ENCODE measurements around the gene KPNA2.
"Not testable (repeated sequence)": the region's sequence is repeated elsewhere in the genome, so short reads cannot be mapped to it uniquely, and the experiment has no call there.

The KPNA2 gene

DNA sequence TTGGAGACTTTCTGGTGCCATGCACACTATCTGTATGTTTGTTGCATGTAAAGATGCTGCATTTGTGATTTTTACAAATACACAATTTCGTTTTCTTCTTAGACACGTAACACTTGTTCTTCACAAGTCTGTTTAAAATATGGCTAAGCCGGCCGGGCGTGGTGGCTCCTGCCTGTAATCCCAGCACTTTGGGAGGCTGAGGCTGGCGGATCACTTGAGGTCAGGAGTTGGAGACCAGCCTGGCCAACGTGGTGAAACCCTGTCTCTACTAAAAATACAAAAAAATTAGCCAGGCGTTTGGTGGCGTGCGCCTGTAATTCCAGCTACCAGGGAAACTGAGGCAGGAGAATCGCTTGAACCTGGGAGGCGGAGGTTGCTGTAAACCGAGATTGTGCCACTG, 14.7 kb upstream of the KPNA2 start:
- DNase-seq, result not testable (repeated sequence)

DNA sequence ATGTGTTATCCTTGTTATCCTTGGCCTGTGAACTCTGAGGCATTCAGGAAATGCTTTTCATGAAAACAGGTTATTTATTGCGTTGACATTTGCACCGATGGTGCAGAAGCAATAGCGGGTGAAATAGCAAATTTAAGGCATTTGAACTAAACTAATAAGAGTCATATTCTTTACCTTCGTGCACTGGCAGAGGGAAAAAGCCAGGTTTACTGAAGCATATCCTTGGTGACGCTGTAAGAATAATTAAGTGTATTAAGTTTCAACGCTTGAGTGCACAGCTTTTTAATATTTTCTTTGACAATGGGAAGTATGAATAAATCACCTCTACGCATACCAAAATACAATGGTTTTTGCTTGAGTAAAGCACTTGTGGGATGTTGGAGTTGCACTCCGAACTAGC, 13.6 kb upstream of the KPNA2 start:
- no peak for DNase-seq

DNA sequence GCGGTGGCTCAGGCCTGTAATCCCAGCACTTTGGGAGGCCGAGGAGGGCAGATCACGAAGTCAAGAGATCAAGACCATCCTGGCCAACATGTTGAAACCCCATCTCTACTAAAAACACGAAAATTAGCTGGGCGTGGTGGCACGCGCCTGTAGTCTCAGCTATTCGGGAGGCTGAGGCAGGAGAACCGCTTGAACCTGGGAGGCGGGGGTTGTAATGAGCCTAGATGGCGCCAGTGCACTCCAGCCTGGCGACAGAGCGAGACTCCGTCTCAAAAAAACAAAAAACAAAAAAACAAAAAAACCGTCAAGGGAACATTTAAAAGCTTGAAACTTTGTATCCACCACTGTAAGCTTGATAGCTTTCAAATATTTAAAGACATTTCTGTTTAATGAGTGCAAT, 13.0 kb upstream of the KPNA2 start:
- DNase-seq, result not testable (repeated sequence)

DNA sequence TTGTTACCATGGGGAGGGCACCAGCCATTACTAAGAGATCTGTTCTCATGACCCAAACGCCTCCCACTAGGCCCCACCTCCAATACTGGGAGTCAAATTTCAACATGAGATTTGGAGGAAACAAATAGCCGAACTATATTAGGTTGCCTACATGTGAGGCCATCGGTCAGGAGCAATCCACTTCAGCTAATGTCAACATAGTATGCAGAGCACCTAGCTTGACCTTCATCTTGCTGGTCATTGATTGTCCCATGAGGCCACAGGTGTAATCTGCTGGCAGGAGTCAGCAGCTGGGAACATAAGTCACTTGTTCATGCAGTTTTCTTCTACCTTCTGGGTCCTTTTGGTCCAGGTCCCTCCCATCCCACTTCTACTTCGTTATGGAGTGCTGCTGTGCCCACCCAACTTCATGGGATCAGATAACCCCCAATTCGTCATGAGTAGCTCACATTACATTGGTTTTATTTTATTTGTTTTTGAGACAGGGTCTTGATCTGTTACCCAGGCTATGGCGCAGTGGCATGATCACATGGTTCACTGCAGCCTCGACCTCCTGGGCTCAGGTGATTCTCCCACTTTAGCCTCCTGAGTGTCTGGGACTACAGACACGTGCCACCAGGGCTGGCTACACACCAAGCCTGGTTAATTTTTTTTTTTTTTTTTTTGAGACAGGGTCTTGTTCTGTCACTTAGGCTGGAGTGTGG, 5.9 kb upstream of the KPNA2 start:
- DNase-seq, result peak; percentile 43

DNA sequence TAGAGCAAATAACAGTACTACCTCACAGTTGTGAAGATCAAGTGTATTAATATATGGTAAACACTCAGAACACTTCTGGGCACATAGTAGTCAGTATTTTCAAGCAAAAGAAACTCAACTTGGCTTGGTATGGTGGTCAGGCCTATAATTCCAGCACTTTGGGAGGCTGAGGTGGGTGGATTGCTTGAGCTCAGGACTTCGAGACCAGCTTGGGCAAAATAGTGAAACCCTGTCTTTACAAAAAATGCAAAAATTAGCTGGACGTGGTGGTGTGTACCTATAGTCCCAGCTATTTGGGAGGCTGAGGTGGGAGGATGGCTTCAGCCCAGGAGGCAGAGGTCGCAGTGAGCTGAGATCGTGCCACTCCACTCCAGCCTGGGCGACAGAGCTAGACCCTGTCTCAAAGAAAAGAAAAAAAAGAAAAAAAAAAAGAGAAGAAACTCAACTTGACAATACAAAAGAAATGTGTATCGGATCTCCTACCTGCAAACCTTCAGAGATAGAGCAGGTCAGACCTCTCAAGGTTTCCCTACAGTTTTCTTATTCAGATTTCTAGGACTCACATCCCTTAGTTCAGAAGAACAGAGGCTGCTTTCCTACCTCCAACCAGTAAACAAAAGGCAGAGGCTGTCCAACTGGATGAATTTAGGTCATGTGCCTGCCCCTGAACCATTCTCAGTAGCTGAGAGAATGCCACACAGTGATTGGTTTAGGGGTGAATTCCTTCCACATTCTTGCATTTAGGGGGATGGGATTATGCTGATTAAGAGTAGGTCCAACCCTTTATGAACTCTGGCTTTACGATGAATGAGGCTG, 1.7 kb upstream of the KPNA2 start:
- DNase-seq, result peak; percentile 53

DNA sequence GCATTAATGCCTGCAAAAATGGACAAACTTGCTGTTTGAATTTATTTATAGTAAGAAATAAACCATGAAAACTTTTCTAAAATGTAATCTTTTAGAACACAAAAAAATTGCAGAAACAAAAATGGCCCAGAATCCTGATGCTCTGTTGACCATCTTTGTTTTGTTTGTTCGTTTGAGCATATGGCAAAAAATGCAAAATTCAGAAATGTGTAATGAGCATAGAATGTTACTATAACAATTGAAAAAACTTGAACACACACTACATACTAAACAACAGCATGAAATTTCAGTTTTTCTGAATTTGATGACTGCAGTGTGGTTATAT, 1.1 kb upstream of the KPNA2 start:
- DNase-seq, result no peak

DNA sequence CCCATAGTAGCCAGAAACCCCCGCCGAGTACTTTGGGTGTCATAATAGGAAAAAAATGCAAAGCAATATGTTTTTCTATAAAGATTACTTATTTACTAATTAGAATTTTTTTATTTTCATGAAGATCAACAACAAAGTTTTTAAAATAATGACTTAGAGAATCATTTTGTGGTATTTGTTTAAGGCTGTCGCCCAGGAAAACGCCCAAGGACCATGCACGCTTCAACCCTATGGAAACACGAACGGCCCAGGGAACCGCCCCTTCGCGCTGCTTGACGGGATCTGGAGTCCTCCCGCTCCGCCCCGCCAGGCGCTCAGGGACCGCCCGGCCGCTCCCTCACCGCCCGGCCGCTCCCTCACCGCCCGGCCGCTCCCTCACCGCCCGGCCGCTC, 408 bp upstream of the KPNA2 start:
- DNase-seq, result peak; percentile 83

DNA sequence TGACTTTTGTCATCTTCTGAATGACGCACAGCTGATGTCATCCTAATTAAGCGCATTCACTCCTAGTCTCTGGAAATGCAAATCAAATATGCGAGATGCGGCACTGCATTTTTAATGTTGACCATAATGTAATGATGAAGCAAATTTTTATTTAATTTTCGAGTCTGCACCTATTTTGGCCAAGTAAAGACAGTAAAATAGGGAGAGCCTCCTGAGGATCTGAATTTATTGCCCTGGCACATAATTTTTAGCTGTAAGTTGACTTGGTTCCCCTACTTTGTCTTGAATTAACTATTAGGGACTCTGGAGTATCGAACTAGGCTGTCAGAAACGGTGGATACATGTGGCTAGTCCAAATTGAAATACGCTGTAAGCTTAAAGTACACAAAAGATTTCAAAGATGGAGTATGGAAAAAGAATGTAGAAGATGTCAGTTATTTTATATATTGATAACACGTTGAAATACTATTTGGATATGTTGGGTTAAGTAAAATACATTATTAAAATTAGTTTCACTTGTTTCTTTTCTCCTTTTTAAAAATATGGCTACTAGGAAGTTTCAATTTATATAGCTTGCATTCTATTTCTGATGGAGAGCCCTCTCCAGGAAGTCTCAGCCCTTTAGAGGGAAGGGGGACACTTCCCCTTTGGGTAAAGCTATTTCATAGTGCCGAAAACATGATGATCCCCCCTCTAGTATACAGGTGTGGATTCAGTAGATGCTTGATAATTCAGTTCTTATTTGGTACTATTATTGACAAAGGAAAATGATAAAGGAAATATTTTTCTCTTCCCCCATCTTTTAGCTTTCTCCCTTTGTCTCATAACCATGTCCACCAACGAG, 991 bp downstream of the KPNA2 start:
- no peak for DNase-seq

DNA sequence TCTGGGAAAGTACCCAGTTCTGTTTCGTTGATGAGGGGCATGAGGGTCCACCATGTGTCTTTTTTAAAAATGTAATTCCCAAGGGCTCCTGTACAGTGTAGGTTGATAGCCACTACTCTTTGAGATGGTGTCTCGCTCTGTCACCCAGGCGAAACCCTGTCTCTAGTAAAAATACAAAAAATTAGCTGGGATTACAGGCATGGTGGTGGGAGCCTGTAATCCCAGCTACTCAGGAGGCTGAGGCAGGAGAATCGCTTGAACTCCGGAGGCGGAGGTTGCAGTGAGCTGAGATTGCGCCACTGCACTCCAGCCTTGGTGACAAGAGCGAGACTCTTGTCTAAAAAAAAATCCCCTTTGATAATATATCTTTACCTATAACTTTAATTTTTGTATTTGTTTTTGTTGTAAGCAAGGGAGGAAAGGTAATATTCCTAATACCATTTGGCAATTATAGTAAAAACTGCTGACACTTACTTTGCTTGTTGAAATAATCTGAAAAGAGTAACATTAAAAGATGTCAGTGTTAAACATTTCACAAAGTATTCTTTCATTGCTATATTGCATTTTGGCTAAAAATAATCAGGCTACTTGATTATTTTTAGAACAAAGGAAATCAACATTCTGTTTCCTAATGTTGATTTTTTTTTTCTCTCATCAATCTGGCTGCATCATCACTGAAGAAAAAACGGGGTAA, 11.8 kb downstream of the KPNA2 start:
- no peak for DNase-seq

DNA sequence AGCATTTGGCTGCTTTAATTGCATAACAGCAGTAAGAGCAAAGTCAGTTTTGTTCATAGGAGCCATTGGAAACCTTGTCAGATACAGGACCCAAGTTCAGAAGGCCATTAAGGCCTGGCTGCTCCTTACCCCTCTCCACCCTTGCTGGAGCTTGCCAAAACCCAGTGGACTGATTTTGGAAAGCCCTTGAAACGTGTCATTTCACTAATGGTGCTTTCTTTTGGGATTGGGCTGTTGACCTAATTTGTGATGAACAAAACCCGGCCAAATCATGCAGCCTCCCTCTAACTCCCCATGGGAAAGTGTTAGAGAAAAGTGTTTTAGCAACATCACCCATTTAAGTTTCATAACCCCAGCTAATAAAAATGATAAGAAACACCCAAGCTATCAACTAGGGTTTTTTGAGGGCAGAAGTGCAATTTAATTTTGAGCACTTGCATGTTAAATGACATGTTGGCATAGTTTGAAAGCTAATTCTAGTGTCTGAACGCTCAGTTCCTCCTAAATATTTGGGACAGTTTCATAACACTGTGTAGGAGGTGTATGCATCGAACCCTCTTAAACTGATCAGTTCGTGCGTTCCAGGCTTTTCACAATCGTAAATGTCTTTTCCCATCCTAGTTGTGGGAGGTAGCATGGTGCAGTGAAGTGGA, 12.5 kb downstream of the KPNA2 start:
- DNase-seq, result not testable (repeated sequence)

DNA sequence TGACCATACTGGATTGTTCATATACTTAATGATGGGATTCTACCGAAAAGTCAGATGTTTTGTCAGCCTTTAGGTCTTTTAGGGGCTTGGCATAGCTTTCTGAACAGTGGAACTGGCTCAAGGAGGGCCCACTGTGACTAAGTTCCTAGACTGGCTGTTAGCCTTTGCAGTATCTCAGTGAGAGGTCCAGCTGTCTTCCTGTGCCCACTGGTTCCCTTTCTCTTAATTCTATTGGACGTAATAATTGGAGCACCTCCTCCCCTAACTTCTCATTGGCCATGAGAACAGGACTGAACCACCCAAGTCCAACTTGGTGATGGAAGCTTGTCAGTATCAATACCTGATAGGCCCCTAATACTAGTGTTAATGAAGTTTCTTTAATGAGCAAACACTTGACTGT, 13.5 kb downstream of the KPNA2 start:
- DNase-seq, result no peak

DNA sequence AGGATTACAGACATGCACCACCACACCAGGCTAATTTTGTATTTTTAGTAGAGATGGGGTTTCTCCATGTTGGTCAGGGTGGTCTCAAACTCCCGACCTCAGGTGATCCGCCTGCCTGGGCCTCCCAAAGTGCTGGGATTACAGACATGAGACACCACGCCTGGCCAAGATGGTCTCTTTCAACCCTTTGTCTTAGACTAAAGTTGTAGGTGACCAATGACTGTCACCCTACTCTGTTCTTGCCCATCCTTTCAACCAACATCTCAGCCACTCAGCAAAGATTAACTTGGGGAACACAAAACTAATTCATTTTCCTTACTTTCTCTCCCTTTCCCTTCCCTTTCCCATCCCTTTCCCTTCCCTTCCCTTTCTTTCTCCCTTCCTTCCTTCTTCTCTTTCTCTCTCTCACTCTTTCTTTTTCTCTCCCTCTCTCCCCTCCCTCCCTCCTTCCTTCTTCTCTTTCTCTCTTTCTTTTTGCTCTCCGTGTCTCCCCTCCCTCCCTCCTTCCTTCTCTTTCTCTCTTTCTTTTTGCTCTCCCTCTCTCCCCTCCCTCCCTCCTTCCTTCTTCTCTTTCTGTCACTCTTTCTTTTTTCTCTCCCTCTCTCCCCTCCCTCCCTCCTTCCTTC, 14.4 kb downstream of the KPNA2 start:
- not testable (repeated sequence) for DNase-seq

DNA sequence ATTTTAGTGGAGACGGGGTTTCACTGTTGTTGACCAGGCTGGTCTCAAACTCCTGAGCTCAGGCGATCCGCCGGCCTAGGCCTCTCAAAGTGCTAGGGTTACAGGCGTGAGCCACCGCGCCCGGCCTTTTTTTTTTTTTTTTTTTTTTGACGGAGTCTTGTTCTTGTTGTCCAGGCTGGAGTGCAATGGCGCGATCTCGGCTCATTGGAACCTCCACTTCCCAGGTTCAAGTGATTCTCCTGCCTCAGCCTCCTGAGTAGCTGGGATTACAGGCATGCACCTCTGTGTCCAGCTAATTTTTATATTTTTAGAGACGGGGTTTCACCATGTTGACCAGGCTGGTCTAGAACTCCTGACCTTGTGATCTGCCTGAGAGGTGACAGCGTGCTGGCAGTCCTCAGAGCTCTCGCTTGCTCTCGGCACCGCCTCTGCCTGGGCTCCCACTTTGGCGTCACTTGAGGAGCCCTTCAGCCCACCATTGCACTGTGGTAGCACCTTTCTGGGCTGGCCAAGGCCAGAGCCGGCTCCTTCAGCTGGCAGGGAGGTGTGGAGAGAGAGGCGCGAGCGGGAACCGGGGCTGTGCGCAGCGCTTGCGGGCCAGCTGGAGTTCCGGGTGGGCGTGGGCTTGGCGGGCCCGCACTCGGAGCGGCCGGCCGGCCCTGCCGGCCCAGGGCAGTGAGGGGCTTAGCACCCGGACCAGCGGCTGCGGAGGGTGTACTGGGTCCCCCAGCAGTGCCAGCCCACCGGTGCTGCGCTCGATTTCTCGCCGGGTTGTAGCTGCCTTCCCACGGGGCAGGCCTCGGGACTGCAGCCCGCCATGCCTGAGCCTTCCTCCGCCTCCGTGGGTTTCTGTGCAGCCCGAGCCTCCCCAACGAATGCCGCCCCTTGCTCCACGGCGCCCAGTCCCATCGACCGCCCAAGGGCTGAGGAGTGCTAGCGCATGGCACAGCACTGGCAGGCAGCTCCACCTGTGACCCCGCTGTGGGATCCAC, 16.1 kb downstream of the KPNA2 start:
- not testable (repeated sequence) for DNase-seq

DNA sequence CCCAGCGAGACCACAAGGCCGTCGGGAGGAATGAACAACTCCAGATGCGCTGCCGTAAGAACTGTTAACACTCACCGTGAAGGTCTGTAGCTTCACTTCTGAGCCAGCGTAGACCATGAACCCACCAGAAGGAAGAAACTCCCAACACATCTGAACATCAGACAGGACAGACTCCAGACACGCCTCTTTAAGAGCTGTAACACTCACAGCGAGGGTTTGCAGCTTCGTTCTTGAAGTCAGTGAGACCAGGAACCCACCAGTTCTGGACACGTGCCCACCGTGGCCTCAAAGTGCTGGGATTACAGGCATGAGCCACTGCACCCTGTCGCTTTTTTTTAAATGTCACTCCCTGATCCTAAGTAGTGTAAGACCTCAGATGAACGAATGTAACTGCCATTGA, 17.3 kb downstream of the KPNA2 start:
- DNase-seq, result no peak

DNA sequence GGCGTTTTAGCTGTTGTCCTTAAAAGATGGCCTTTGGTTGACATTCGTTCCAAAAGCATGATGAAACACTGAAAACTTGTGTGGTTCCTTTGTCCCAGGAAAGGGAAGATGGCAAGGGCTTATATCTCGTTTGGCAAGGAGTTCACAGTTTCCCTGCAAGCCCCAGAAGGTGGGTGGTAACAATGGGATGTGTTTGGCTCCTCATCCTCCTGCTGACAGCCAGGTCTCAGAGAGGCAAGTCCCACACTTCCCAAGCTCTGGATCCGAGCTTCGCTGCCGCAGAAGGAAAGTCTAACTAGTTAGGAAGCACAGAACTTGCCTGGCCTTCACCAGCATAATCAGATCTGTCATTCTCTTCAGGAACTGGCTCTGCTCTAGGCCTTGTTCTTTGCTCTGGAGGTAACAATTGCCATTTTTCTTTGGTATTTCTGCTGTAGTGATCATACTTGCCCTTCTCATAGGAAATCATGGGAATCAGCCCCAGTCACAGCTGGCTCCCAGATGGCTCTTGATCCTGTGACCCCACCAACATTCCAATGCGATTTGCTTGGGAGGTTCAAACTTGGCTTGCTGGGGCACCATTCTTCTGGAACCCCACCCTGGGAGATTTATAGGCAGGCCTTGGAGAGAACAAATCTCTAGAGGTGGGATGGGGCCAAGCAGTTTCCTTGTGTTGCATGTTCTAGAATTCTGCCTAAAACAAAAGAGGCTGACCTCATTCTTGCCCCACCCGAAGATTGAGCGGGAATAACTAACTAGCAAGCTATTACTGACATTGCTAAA, 17.9 kb downstream of the KPNA2 start:
- DNase-seq, result no peak

DNA sequence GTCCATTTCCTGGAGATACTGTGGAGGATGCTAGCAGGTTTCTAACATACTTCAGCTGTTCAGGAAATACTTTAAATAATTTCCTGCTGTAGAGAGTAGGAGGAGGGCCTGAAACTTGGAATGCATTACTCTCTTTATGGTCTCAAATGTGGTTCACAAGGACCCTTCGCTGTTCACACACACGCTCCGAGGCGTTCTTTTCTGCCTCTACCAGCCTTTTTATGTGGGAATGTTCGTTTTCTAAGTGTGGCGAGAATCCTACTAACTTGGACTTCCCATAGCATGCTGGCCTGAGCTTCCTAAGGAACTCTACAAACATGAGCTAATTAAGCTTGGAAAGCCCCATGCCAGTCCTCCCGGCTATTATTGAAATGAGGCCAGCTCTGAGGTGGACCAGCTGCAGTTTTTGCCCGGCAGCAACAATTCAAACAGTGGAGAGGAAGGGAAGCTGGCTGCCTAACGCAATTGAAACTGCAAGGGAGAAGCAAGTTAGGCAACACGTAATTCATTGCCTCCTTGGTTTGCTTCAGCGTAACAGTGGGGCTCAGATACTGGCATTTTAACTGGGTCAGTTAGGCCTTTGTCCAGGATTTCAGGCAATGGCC, 18.9 kb downstream of the KPNA2 start:
- no peak for DNase-seq

DNA sequence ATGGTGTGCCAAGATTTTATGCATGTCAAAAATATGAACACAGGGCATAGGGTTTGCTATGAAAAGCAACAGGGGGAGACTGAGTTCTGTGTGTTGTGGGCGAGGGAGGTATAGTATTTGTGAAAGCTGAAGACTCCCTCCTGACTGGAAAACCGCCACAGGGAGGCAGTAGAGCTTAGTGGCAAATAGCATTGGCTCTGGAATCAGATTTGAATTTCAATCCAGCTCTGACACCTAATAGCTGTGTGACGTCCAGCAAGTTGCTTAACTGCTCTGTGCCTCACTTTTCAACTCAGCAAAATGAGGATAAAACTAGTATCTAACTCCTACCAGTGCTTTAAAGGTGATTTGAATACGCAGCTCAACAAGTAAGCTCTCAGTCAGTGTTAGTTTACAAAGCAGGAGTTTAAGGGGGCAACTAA, 22.0 kb downstream of the KPNA2 start:
- no peak for DNase-seq

DNA sequence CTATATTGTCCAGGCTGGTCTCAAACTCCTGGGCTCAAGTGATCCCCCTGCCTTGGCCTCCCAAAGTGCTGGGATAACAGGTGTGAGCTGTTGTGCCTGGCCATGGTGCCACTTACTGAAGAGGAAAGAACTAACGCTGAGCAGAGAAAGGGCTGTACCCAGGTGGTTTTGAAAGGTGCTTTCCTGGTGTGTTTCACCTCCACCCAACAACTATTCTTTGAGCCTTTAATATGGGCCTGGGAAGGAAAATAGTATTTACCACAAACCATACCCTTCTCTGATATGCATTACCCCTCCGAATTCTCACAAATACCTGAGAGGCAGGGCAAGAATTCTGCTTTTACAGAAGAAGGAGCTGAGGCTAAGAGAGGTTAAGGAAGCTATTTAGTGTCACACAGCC, 24.8 kb downstream of the KPNA2 start:
- no peak for DNase-seq

DNA sequence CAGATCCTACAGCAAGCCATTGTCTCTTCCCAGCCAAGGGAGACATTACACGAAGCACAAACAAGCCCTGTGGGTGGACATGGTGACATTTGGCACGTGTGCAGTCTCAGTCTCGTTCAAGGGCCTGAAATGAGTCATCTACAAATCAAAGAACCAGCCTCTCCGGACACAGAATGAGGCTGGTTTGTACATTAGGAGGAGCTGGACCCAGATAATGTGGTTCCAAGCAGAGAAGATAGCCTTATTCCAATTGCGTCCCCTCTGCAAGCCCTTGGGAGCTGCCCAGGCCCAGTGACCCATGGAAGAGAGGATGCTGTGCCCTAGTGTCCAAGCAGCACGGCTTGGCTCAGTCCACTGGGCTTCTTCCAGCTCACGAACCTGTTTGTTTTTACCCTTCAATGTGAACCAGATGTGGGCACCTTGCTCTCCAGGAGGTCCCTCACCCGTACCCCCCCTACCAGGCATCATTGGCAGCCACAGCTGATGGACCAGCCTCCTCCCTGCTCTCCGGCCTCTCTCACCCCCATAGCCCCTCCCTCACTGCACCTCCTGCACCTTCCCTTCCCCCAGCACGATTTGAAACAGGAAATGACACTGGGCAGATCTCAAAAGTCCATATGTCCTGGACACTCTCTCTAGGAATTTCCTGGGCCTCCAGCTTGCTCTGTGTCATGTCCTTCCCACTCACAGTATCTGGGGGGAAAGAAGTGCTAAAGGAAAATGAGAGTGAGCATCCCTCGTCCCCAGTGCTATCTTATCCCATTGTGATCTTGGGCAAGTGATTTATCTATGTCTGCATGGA, 26.2 kb downstream of the KPNA2 start:
- no peak for DNase-seq
